Amniotic stem cell (primary cell): ENCODE measurements around the gene PADI3.
"Not testable (repeated sequence)": the region's sequence is repeated elsewhere in the genome, so short reads cannot be mapped to it uniquely, and the experiment has no call there.

ENCODE experiments used
- DNase-seq: peaks from one replicate; lab custom pipeline; 2025; lab: John Stamatoyannopoulos, UW

Gene PADI3

DNA sequence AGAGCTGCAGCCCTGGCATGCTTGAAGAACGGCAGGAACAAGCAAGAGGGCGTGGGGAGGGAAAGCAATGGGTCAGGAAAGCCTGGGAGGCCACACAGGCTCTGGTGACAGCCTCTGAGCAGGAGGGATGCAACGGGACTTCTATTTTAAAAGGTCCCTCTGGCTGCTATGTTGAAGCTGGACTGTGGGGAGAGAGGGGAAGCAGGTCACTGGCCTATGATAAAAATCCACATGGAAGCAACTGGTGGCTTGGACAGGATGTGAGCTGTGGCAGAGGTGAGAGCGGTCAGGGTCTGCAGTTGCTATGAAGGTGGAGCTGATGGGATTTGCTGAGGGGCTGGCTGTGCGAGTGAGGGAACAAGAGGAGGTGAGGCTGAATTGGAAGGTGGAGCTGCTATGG is 32.8 kb upstream of the PADI3 start:
- DNase-seq: no peak

- no peak for DNase-seq
Measured at GRCh38 chr1:17217607-17218006, 31.3 kb upstream of the PADI3 start.

- no peak for DNase-seq
Measured at GRCh38 chr1:17218939-17219338, 30.0 kb upstream of the PADI3 start.

DNA sequence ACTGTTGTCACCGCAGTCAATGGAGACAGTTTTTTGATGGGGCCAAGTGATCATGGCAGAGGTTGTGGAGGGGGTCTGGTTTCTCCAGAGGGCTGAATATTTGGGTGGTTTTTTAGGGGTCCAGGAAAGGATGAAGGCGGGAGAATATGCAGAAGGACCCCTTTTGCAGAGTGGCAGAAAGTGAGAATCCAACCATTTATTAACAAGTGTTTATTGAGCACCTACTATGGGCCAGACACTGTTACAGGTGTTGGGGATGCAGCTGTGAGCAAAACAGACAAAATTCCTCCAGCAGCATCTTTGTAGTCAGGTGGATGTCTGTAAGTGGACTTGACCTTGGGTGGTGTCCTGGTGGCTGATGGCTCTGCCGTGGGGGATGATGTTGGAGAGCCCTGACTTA is 28.6 kb upstream of the PADI3 start:
- no peak for DNase-seq

DNA sequence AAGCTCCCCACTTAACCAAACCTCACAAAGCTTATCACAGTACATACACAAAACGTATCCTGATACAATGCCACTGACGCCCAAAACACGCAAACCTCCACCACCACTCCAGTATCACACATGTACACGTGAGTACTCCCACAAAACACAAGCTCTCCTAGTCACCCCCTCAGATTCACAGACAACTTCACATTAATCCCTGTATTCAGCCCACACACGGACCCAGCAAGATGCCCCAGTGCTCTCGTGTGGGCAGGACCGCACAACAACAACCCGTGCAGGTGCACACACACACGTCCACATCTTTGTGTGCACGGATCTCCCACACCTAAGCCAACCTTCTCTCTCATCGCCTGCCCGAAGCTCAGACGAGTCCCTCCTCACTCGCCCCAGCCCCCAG is 26.3 kb upstream of the PADI3 start:
- no peak for DNase-seq

- no peak for DNase-seq
Measured at GRCh38 chr1:17224434-17224833, 24.5 kb upstream of the PADI3 start.

GRCh38 chr1:17225140-17225539 is 23.8 kb upstream of the PADI3 start:
- DNase-seq: no peak

GRCh38 chr1:17227358-17227915 is 21.5 kb upstream of the PADI3 start:
- DNase-seq: no peak

GRCh38 chr1:17228619-17229018 is 20.3 kb upstream of the PADI3 start:
- DNase-seq: no peak

DNA sequence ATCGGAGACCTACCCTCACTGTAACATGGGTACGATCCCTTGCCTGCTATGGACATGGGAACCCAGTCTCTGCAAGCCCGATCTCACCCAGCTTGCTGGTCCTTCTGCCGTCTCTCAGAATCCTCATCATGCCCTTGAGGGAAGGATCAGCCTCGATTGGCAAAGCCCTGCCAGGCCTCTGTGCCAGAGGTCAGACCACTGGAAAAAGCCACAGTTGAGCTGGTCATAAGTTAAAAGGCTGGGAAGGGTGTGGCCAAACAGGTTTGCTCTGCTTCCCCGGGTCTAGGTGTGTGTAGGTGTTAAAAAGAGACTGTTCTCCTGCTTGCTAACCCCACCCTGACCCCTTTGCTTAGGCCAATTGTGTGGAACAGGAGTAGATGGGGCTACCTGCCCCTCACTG is 19.5 kb upstream of the PADI3 start:
- no peak for DNase-seq

- no peak for DNase-seq
Measured at GRCh38 chr1:17230106-17230505, 18.8 kb upstream of the PADI3 start.

- no peak for DNase-seq
Measured at GRCh38 chr1:17230671-17231310, 18.1 kb upstream of the PADI3 start.

DNA sequence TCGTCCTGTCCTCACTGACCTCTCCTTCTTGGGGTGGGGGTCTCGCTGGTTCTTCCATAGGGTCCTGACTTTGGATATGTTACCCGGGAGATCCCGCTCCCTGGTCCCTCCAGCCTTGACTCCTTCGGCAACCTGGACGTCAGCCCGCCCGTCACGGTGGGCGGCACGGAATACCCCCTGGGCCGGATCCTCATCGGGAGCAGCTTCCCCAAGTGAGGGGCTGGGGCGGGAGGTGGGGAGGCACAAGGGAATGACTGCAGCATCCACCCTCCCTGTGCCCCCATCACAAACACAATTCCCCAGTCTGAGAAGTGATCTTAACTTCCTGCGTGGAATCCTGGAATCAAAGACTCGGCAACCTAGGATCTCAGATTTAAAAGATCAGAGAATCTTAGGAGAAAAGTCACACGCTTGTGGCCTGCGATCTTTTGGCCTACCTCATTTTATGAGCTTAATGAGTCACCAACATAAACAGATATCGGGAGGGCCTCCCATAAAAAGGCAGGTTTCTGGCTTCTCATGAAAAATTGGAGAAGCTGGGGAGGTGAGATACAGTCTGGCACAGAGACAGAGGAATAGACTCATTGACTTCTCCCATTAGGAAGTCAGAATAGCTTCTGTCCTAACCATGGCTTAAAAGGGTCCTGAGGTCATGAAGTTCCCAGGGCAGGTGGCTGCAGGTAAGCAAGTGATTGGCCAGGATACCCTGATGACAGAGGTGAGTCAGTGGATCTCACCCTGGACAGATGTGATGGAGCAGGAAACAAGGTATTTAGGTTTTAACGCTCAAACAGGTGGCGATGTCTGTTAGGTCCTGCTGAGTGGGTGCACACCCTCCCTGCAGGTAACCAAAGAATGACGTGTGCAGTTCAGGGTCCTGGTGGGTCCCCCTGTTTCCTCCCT is 15.9 kb upstream of the PADI3 start:
- DNase-seq: no peak

GRCh38 chr1:17233675-17234320 is 15.1 kb upstream of the PADI3 start:
- peak; percentile 77 for DNase-seq

- no peak for DNase-seq
Measured at GRCh38 chr1:17234405-17234804, 14.5 kb upstream of the PADI3 start.

DNA sequence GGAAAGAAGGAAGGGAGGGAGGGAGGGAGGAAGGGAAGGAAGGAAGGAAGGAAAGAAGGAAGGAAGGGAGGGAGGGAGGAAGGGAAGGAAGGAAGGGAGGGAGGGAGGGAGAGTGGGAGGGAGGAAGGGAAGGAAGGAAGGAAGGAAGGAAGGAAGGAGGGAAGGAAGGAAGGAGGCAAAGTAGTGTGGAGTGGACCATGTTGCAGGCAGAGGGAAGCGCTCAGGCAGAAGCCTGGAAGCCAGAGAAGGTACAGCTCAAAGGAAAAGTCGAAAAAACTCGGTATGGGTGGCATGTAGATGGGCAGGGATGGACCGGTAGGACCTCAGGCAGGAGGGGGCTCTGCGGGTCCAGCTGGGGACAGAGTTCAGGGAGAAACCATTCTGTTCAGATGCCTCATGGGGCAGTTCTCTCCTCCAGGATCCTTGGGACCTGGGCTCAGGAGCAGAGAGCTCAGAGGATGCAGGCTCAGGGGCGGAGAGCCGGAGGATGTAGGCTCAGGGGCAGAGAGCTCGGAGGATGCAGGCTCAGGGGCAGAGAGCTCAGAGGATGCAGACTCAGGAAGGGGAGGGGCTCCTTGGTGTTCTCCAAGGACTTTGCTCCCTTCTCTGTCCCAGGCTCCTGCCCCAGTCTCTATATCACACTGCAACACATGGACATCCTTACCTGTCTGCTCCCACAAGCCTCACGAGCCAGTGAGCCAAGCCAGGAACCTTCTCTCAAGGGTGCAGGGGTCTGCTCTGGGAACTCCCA is 13.6 kb upstream of the PADI3 start:
- DNase-seq: no peak

DNA sequence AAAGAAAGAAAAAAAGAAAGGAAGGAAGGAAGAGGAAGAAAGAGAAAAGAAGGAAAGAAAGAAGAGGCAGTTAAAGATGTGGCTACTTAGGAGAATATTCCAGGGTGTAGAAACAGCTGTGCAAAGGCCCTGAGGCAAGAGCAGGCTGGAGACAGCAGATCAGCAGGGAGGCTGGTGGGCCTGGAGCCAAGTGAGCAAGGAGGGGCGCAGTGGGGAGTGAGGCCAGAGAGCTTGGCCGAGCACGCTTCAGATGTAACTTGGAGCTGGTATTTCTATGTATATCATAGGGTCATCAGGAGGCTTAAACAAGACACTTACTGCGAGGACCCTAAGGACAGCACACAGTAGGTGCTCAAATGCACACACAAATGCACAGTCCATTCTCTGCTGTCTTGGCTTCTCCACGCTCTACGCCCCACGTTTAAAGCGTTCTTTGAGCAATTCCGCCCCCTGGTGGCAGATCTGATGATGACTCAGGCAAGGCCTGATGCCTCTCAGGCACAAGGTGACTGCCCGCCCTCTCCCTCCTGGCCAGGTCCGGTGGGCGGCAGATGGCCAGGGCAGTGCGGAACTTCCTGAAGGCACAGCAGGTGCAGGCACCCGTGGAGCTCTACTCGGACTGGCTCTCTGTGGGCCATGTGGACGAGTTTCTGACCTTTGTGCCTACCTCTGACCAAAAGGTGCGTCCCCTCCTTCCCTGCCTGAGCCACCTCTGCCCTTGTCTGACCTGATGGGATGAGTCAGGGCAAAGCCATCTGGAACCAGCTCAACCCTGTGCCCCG is 11.9 kb upstream of the PADI3 start:
- peak; percentile 54 for DNase-seq

DNA sequence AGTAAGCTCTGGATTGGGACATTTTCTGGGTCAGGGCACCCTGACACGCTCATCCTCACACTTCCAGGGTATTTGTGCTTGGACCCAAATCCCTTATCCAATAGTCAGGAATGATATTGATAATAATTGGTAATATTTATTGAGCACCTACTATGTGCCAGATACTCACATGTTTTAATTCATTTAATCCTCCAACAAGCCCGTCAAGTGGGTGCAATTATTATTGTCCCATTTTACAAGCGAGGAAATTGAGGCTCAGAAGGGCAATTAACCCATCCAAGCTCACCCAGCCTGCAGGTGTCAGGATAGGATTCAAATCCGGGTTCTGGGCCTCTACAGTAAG is 11.4 kb upstream of the PADI3 start:
- DNase-seq: no peak

- peak; percentile 67 for DNase-seq
Measured at GRCh38 chr1:17239420-17239819, 9.5 kb upstream of the PADI3 start.

- DNase-seq: not testable (repeated sequence)
Measured at GRCh38 chr1:17241011-17241779, 7.7 kb upstream of the PADI3 start.

DNA sequence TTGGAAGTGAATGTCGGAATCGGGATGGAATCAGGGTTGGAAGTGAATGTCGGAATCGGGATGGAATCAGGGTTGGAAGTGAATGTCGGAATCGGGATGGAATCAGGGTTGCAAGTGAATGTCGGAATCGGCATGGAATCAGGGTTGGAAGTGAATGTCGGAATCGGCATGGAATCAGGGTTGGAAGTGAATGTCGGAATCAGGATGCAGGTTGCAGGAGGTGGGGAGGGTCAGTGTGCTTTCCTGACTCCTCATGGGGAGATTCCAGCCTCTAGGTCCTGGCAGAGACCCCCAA is 7.2 kb upstream of the PADI3 start:
- not testable (repeated sequence) for DNase-seq
